Measurements from ENCODE around the gene NOC3L. TPM values are rescaled to one million over a fixed set of nuclear protein-coding genes. Genes with fewer than 3 reads are reported as not detected.

Gene NOC3L
- total RNA-seq, 2 experiments from 2014 or later: 23.1 to 26.5 TPM

DNA sequence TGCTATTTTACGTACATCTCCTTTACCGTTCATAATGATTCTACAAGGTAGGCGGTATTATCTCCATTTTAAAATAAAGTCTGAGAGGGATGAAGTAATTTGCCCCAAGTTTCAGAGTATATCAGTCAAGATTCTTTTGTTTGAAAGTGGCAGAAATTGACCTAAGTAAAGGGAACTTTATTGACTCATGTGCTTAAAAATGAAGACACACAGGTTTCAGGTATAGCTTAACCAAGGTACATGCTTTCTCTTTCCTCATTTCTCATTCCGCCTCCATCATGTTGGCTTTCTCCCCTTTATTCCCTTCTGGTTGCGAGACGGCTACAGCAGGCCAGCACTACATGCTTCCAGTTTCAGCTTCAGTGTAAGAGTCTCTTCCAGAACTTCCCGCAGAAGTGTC lies 77.5 kb downstream of the NOC3L start:
- Mint-ChIP-seq H3K9me3 (no peaks in the 10 kb centered on the region), H3K27ac (no peak overlapping the region), H3K36me3 (ENCODE audit: low read depth) (no peaks in the 10 kb centered on the region), H3K4me3 (no peak overlapping the region), H3K27me3 (peaks cover 34% of the 10 kb centered on the region), H3K4me1 (peaks cover 9% of the 10 kb centered on the region)
- no peak for DNase-seq
- POLR2A ChIA-PET: no interaction called here
- CTCF ChIA-PET: no interaction called here

Other genes starting within 250 kb of the NOC3L start
- gene TBC1D12, start 39.6 kb upstream of the NOC3L start, total RNA-seq: under 1 TPM; 0.07 to 0.15 TPM
- 100 to 1,000 TPM in 1 of 2 experiments, 10 to 100 TPM in 1; 99.7 to 121 TPM for gene HELLS, start 182.8 kb upstream of the NOC3L start, total RNA-seq